ENCODE data around the gene MPC2.
"Not testable (repeated sequence)": the region's sequence is repeated elsewhere in the genome, so short reads cannot be mapped to it uniquely, and the experiment has no call there.

MPC2 gene

DNA sequence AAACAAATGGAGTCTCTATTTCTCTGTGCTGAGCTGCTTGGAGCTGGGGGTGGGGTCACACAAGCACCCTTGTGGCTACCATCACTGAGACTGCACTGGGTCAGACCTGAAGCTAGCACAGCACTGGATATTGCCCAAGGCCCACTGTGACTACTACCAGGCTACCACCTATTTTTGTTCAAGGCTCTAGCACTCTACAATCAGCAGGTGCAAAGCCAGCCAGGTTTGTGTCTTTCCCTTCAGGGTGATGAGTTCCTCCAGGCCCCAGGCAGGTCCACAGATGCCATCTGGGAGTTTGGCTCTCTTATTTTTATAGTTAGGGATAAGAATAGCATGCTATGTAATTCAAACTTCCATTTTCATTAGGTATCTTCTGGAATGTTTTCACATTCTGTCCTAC, 46.5 kb downstream of the MPC2 start:
- DNase-seq (ENCODE audit: insufficient read length, low spot score) (no peak), FAIRE-seq (no peak)
- TF ChIP-seq, protein P1, sequence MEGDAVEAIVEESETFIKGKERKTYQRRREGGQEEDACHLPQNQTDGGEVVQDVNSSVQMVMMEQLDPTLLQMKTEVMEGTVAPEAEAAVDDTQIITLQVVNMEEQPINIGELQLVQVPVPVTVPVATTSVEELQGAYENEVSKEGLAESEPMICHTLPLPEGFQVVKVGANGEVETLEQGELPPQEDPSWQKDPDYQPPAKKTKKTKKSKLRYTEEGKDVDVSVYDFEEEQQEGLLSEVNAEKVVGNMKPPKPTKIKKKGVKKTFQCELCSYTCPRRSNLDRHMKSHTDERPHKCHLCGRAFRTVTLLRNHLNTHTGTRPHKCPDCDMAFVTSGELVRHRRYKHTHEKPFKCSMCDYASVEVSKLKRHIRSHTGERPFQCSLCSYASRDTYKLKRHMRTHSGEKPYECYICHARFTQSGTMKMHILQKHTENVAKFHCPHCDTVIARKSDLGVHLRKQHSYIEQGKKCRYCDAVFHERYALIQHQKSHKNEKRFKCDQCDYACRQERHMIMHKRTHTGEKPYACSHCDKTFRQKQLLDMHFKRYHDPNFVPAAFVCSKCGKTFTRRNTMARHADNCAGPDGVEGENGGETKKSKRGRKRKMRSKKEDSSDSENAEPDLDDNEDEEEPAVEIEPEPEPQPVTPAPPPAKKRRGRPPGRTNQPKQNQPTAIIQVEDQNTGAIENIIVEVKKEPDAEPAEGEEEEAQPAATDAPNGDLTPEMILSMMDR (IDR thresholded peaks at IDR 0.05; ENCODE audit: insufficient read depth, missing control alignments): no peak

DNA sequence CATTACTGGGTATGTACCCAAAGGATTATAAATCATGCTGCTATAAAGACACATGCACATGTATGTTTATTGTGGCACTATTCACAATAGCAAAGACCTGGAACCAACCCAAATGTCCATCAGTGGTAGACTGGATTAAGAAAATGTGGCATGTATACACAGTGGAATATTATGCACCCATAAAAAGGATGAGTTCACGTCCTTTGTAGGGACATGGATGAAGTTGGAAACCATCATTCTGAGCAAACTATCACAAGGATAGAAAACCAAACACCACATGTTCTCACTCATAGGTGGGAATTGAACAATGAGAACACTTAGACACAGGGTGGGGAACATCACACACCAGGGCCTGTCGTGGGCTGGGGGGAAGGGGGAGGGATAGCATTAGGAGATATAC, 49.7 kb downstream of the MPC2 start:
- FAIRE-seq; DNase-seq (ENCODE audit: insufficient read length, low spot score): not testable (repeated sequence)

DNA sequence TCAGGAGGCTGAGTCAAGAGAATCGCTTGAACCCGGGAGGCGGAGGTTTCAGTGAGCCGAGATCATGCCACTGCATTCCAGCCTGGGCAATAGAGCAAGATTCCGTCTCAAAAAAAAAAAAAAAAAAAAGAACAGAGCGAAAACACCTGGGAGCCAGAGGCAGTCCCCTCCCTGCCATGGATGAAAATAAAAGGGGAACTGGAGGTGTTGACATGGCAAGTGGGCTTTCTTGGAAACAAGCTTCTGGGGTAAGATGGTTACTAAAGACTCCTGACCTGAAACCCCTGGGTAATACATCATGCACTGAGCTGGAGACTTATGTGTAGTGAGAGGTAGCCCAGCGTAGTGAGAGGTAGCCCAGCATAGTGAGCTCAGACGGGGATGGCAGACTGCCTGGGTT, 54.5 kb downstream of the MPC2 start:
- DNase-seq (ENCODE audit: insufficient read length, low spot score) (no peak), FAIRE-seq (no peak)
- TF ChIP-seq, protein P1 (IDR thresholded peaks at IDR 0.05; ENCODE audit: insufficient read depth, missing control alignments): no peak

DNA sequence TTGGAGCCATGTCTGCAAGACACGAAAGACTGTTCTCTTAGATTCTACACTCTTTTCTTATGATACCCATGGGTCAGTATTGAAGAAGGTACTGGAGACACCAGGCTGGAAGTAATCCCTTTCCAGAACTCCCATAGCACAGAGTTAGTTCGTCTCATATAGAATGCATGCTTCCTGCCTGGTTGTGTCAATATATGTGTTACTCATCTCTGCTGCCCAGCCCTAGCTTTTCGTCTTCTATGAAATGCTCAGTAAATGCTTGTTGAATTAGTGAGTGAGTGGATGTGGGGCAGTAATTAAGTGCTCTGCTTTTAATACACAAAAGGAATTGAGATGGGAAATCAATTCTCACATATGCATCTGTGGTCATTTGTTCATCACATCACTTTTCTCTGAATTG, 55.1 kb downstream of the MPC2 start:
- FAIRE-seq: no peak
- TF ChIP-seq, protein P1 (IDR thresholded peaks at IDR 0.05; ENCODE audit: insufficient read depth, missing control alignments): no peak
- no peak for DNase-seq (ENCODE audit: insufficient read length, low spot score)

DNA sequence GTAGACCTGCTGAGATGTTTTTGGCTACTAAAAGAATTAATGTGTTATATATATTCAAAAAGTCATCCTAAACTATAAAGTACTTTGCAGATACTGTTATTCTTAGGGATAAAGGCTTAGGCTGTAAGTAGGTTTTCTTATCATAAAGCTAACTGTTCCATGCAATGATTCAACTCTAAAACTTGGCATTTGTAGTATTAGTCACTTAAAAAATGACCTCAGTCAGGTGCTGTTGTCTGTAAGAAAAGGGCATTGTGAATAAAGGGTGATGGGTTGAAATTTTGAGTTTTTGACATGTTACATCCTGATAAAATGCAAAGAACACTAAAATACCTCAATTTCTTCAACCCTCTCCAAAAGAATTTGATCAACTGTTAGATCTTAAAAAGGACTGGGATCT, 55.8 kb downstream of the MPC2 start:
- FAIRE-seq: no peak
- no peak for DNase-seq (ENCODE audit: insufficient read length, low spot score)
- TF ChIP-seq, protein P1 (IDR thresholded peaks at IDR 0.05; ENCODE audit: insufficient read depth, missing control alignments): no peak

DNA sequence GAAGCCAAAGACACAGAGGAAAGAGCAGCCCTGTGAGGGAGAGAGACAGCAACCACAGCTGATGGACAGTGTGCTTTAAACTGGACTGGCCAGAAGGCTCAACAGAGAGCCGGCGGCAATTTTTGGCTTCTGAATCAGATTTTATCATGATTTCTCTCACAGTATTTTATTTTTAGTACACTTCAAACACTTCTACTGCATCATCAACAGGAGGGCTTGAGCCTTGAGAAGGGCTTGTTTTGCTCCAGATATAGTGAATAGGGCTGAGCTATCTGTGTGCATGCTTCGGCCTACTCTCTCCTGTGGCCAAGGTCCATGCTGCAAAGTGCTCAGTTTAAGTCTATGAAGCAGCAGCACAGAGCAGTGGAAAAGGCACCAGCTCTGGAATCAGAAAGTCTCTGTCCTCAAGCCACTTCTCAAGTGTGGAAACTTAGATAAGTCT, 56.3 kb downstream of the MPC2 start:
- TF ChIP-seq, protein P1 (IDR thresholded peaks at IDR 0.05; ENCODE audit: insufficient read depth, missing control alignments): no peak
- FAIRE-seq (no peak), DNase-seq (ENCODE audit: insufficient read length, low spot score) (no peak)

DNA sequence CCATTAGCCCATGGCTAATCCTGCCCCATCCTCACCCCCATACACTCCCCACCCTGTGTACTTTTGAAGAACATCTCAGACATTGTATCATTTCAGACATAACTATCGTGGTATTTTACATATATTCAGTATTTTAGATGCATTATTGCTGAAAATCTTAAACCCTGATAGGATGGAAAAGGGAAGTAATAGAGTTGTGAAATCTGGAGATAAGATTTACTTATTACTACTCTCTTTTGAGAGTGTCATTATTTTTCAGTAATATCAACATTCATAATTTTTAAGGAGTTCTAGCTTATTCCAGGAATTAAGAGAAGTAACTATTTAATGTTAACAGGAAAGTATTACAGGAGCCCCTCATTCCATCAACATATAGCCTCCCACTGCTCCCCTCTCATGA, 57.4 kb downstream of the MPC2 start:
- DNase-seq (ENCODE audit: insufficient read length, low spot score) (no peak), FAIRE-seq (no peak)
- TF ChIP-seq, protein P1 (IDR thresholded peaks at IDR 0.05; ENCODE audit: insufficient read depth, missing control alignments): no peak
